ENCODE results near the gene RELN.

DNA sequence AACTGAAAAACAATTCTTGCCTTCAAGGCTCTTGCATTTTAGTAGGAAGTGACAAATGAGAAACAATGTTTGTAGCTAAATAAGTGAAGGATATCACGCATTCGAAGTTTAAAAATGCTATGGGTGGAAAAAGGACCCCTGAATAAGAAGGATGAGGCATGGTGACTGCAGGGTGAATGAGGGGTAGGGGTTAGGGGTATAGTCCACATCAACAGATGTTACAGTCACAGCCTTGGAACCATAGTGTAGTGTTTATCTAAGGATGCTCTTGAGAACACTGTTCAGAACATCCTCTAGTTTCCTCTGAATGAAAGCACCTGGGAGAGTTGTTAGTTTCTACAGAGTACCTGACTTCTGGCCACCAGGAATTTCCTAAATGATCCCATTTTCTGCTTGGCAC, 157.0 kb downstream of the RELN start:
- TF ChIP-seq POLR2A (IDR thresholded peaks at IDR 0.05; ENCODE audit: low read depth) (no peak), POLR2AphosphoS5 (IDR thresholded peaks at IDR 0.05) (no peak), EP300 (IDR thresholded peaks at IDR 0.05) (no peak)
- TF ChIP-seq, protein P1, sequence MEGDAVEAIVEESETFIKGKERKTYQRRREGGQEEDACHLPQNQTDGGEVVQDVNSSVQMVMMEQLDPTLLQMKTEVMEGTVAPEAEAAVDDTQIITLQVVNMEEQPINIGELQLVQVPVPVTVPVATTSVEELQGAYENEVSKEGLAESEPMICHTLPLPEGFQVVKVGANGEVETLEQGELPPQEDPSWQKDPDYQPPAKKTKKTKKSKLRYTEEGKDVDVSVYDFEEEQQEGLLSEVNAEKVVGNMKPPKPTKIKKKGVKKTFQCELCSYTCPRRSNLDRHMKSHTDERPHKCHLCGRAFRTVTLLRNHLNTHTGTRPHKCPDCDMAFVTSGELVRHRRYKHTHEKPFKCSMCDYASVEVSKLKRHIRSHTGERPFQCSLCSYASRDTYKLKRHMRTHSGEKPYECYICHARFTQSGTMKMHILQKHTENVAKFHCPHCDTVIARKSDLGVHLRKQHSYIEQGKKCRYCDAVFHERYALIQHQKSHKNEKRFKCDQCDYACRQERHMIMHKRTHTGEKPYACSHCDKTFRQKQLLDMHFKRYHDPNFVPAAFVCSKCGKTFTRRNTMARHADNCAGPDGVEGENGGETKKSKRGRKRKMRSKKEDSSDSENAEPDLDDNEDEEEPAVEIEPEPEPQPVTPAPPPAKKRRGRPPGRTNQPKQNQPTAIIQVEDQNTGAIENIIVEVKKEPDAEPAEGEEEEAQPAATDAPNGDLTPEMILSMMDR (IDR thresholded peaks at IDR 0.05), result no peak
